IPS-18c (cell line): Measurements from ENCODE around the gene UBE2D2.
A peak's percentile ranks its signal among the peaks of the same experiment; 100 is the strongest.

ENCODE experiments used
- H3K4me3 ChIP-seq: 2 replicates; pipeline ENCODE4 v1.7.0; 2013; ENCODE audit warnings: low read depth, mild to moderate bottlenecking, low read length, moderate library complexity; ENCODE audit not compliant: insufficient read depth
- H3K9me3 ChIP-seq: one replicate; pipeline ENCODE4 v1.6.1; 2013; ENCODE audit warnings: mild to moderate bottlenecking, low read length, moderate library complexity; ENCODE audit not compliant: control insufficient read depth, insufficient read depth

UBE2D2 gene

DNA sequence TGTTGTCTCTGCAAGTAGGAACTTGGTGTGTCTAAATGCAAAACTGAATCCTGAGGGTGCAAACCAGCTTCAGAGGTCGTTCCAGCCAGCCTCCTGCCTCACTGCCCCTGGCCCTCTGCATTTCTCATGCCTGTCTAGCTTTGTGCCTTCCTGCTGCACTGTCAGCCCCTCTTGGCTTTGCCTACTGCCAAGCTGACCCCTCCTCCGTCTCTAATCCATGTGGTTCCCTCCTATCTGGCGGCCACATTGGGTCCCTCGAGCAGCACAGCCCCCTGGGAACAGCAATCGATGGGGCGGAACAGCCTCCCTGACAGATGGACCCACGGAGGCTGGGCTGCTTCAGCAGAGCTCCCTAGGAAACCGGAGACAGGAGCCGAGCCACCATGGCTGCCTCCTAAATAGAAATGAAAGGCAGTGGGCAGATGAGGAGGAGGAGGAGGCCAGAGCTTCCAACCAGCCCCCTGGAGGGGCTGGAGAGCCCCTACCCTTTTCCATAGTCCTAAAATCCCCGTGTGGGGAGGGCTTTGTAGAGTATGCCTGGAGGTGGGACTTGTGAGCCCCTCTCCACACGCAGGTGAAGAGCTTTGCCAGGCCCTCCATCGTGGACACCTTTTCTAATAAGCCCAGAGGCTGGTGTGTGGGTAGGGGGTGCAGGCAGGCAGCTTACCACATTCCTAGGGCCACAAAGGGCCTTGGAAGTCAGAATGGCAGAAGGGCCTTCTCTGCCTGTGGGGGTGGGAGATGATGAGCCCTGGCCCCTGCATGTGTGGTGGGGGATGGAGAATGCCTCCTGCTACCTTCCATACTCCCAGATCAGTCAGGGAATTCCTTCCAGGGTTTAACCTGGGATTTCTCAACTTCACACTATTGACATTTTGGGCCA, 77.8 kb downstream of the UBE2D2 start:
- H3K9me3 ChIP-seq = peaks cover 2% of the 10 kb centered on the region
- H3K4me3 ChIP-seq = peak overlapping the region; percentile 31; the same call in 1 of the 2 replicates

- H3K4me3 ChIP-seq = no peak overlapping the region
- peaks cover 2% of the 10 kb centered on the region for H3K9me3 ChIP-seq
Measured at GRCh38 chr5:139639619-139640380, 78.7 kb downstream of the UBE2D2 start.

GRCh38 chr5:139640421-139641115, 79.4 kb downstream of the UBE2D2 start:
- no peak overlapping the region for H3K4me3 ChIP-seq
- peaks cover 2% of the 10 kb centered on the region for H3K9me3 ChIP-seq

DNA sequence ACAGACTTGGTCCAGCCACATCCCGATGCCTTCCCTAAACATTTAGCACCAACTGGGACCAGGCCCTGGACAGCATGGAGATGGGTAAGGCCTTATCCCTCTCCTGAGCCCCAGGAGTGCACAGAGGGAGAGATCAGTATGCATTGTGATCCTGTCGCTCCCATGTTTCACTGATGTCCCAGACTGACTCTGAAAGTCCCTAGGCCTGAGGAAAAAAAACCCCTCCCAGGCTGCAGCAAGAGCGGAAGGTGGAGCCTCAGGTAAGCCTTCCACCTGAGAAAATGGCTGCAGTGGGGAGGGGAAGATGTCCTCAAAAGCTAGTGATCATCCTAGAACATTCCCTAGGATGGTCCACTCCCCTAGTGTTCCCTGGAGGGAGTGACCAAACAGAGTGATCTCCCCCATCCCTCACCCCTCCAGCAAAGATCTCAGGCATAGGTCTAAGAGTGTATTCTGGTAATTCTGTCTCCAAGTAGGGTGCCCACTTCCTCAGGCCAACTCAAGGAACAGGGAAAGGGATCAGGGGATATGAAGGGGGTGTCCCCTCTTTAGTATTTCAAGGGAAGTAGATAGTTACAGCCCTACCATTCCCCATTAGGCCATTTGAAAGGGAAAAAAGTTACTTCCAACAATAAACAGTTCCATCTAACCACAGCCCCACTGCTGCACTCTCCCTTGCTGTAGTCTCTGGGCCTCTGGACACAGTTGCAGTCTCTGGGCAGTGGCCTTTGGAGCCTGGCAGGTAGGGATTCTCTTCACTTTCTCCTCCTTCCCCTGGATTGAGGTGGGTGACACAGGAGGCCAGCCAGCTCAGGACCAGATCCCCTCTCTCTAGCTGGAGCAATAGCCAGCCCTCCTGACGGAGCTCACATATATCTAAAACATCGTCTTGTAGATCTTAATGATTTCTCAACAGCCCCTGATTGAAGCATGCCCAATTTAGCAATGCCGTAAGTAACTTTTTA, 80.3 kb downstream of the UBE2D2 start:
- Histone ChIP-seq H3K4me3 (no peak overlapping the region), H3K9me3 (peaks cover 2% of the 10 kb centered on the region)

GRCh38 chr5:139642213-139642612, 81.1 kb downstream of the UBE2D2 start:
- Histone ChIP-seq H3K9me3 (peaks cover 2% of the 10 kb centered on the region), H3K4me3 (no peak overlapping the region)

GRCh38 chr5:139642891-139643871, 82.0 kb downstream of the UBE2D2 start:
- Histone ChIP-seq H3K4me3 (no peak overlapping the region), H3K9me3 (peaks cover 2% of the 10 kb centered on the region)

DNA sequence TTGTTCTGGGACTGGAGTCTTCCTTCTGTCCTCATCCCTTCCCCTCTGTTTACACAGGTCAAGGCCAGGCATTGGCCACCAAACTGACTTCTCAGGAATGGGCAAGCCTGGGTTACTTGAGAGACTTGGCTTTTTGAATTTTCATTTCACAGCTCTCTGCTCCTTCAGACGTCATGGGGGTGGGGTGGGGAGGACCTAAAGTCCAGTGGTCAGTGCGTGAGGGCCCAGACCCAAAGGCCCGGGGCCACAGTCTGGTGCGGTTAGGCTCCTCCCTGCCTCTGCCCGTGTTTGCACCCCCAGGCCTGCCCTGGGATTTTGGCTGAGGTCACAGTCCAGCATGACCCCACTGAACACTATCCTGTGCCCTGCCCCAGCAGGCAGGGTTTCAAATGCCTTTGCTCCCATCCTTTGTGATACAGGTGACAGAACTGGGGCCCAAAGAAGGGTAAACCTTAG, 82.9 kb downstream of the UBE2D2 start:
- Histone ChIP-seq H3K4me3 (no peak overlapping the region), H3K9me3 (no peaks in the 10 kb centered on the region)

- Histone ChIP-seq H3K9me3 (no peaks in the 10 kb centered on the region), H3K4me3 (no peak overlapping the region)
Measured at GRCh38 chr5:139644646-139645429, 83.7 kb downstream of the UBE2D2 start.

DNA sequence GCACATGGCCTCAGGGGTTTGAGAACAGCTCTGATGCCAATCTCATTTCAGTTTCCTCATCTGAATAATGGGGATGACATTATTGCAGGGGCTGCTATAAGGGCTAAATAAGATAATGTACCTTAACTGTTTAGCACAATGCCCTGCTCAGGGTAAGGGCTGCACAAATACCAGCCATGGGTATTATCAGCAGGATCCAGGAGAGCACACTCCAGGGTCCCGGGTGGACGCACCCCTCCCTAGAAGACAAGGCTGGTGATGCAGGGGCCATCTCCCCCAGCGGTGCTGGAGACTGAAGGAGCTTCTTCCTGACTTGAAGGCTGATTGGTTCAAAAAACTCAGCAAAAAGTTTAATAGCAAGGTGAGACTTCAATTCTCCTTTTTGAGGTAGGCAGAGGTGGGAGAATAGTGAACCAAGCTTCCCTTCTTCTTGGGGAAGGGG, 84.3 kb downstream of the UBE2D2 start:
- Histone ChIP-seq H3K9me3 (no peaks in the 10 kb centered on the region), H3K4me3 (no peak overlapping the region)

- Histone ChIP-seq H3K9me3 (no peaks in the 10 kb centered on the region), H3K4me3 (no peak overlapping the region)
Measured at GRCh38 chr5:139646111-139646510, 85.0 kb downstream of the UBE2D2 start.

GRCh38 chr5:139646912-139647505, 85.9 kb downstream of the UBE2D2 start:
- H3K9me3 ChIP-seq = no peaks in the 10 kb centered on the region
- H3K4me3 ChIP-seq = peak overlapping the region; percentile 97

DNA sequence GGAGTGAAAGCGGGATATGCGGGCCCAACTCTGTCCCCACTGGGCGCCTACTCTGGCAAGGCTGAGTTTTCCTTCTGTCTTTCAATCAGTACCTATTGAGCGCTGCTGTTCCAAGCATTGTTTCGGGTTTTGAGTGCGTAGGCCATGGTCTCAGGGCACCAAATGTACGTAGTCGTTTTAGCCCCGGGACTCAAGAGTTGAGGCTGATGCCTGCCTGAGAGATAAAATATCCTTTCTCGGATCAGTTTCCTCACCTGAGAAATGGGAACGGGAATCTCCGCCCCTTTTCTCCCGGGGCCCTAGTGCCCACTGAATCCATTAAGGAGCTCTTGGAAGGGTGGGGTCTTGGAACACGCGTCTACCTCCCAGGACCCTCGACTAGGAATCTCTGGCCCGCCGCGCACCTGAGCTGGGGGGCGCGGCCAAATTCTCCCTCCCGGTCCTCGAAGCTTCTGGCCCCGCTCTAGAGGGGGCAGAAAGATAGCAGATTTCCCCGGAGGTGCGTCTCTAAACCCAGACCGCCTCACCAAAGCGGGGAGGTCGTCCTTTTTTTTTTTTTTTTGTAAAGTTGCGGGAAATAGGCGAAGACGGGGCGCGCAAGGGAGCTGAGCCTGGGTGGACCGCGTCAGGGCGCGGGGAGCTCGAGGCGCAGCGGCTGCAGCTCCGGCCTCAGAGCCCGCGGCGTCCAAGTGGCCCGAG, 86.5 kb downstream of the UBE2D2 start:
- Histone ChIP-seq H3K4me3 (peak overlapping the region; percentile 97), H3K9me3 (no peaks in the 10 kb centered on the region)

DNA sequence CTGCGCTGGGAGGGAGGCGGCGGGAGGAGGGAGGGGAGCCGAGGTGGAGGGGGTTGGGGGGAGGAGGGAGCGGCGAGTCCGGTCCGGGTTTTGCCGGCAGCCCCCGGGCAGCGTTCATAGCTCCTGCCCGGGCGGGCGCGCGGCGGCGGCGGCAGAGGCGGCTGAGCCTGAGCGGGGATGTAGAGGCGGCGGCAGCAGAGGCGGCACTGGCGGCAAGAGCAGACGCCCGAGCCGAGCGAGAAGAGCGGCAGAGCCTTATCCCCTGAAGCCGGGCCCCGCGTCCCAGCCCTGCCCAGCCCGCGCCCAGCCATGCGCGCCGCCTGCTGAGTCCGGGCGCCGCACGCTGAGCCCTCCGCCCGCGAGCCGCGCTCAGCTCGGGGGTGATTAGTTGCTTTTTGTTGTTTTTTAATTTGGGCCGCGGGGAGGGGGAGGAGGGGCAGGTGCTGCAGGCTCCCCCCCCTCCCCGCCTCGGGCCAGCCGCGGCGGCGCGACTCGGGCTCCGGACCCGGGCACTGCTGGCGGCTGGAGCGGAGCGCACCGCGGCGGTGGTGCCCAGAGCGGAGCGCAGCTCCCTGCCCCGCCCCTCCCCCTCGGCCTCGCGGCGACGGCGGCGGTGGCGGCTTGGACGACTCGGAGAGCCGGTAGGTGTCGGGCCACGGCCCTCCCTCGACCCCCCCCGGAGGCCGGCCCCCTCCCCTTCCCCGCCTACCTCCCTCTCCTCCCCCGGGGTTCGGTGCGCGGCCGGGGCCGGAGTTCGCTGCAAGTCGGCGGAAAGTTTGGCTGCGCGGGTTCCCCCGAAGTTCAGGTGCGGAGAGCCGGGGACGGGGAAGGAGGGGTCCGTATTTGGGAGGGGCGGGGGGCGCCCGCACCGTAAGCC, 87.3 kb downstream of the UBE2D2 start, which contains the start of gene CXXC5:
TSS of gene CXXC5 (plus strand) at position 145 of the 877 bp plus-strand sequence. CDS start 32,175 bp downstream, outside the sequence.
- Histone ChIP-seq H3K9me3 (no peaks in the 10 kb centered on the region), H3K4me3 (peak within 1 kb of the TSS; percentile 97)
